ENCODE measurements around the gene PRR20G.

The PRR20G gene

DNA sequence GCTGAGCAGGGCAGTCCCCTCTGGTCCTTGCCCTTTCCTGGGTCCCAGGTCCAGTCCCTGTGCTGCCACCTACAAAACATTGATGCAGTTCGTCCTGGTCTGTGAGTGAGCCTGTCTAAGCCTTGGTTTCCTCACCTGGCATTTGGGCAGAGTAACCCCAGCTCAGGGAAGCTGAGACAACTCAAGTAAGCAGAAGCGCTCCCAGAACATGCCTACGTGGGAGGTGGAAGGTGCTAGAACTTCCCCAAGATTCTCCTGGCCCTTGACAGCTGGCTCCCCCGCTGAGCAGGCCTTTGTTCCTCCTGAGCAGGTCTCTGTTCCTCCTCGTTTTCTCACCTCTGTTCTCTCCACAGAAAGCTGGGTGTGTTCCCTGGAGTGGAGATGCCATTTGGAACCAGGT lies 30.5 kb downstream of the PRR20G start:
- Histone ChIP-seq H3K4me3 (ENCODE audit: insufficient read depth, low read depth, low read length, poor library complexity, severe bottlenecking) (no peak overlapping the region), H3K9me3 (ENCODE audit: control insufficient read depth, low read length) (no peaks in the 10 kb centered on the region), H3K27ac (ENCODE audit: insufficient read depth, low read length, poor library complexity, severe bottlenecking) (no peak overlapping the region), H3K4me1 (ENCODE audit: control insufficient read depth, insufficient read depth, low read length, poor library complexity, severe bottlenecking) (no peaks in the 10 kb centered on the region), H3K36me3 (ENCODE audit: control insufficient read depth, insufficient read depth, low read length) (no peaks in the 10 kb centered on the region), H3K27me3 (replicated peaks; ENCODE audit: control insufficient read depth, insufficient read depth, low read length, poor library complexity, severe bottlenecking) (no peaks in the 10 kb centered on the region)
- no peak for DNase-seq

DNA sequence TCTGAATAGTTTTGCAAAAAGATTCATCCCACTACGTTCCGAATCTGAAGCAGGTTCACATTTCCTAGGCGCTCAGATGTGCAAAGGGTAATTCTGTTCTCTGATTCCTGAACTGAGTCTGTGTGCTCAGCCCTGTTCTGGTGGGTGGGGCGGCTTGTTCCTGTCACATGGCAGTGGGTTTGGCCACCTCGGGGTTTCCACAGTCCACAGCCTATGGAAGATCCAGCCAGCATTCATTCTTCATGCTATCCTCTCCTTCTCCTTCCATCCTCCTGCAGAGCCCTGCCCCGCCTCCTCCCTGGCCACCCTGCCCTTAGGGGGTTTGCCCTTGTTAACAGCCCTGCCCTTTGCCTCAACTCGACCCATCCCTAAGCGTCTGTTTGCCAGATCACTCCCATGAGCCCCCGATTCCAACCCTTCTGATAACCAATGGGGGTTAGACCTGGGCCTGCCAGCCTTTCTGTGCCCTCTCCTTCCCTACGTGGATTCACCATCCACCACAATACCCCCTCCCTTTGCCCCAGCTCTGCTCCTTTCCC lies 31.0 kb downstream of the PRR20G start:
- Histone ChIP-seq H3K9me3 (ENCODE audit: control insufficient read depth, low read length) (no peaks in the 10 kb centered on the region), H3K4me1 (ENCODE audit: control insufficient read depth, insufficient read depth, low read length, poor library complexity, severe bottlenecking) (no peaks in the 10 kb centered on the region), H3K27ac (ENCODE audit: insufficient read depth, low read length, poor library complexity, severe bottlenecking) (no peak overlapping the region), H3K36me3 (ENCODE audit: control insufficient read depth, insufficient read depth, low read length) (no peaks in the 10 kb centered on the region), H3K27me3 (replicated peaks; ENCODE audit: control insufficient read depth, insufficient read depth, low read length, poor library complexity, severe bottlenecking) (no peaks in the 10 kb centered on the region), H3K4me3 (ENCODE audit: insufficient read depth, low read depth, low read length, poor library complexity, severe bottlenecking) (no peak overlapping the region)
- no peak for DNase-seq

DNA sequence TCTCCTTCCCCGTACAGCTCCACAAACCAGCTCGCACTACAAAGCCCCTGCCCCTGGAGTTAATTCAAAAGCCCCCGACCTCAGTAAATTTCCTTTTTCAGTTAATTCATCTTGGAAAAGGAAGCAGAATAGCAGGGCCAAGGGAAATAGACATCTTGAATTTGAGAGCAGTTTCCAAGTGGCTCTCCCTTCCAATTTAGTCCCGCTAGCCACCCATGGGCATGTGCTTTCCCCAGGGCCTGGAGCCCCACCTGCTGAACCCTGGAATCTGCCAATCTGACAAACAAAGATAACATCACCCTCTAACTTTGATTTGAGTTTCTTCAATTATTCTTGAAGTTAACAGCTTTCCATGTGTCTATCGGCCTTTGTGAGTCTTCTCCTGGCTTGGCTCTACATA lies 31.7 kb downstream of the PRR20G start:
- Histone ChIP-seq H3K4me3 (ENCODE audit: insufficient read depth, low read depth, low read length, poor library complexity, severe bottlenecking) (no peak overlapping the region), H3K9me3 (ENCODE audit: control insufficient read depth, low read length) (no peaks in the 10 kb centered on the region), H3K27me3 (replicated peaks; ENCODE audit: control insufficient read depth, insufficient read depth, low read length, poor library complexity, severe bottlenecking) (no peaks in the 10 kb centered on the region), H3K27ac (ENCODE audit: insufficient read depth, low read length, poor library complexity, severe bottlenecking) (no peak overlapping the region), H3K4me1 (ENCODE audit: control insufficient read depth, insufficient read depth, low read length, poor library complexity, severe bottlenecking) (no peaks in the 10 kb centered on the region), H3K36me3 (ENCODE audit: control insufficient read depth, insufficient read depth, low read length) (no peaks in the 10 kb centered on the region)
- DNase-seq: no peak

DNA sequence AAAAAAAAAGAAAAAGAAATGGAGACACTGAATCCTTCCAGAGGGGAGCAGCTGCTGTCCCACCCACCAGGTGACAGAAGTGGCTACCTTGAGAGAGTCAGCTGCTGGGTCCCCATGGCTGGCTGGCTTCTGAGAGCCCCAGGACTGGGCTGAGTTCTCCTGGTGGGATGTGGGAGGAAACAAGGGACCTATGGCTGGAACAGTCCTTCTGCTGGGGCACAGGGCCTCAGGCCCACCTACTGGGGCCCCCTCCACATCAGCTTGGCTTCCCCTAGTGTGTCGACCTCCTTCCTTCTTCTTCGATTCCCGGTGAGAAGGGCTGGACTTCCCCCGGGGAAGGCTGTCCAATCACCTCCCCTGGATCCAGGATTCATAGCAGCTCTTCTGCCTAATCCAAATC lies 32.3 kb downstream of the PRR20G start:
- no peak overlapping the region for H3K27ac ChIP-seq (ENCODE audit: insufficient read depth, low read length, poor library complexity, severe bottlenecking)
- no peaks in the 10 kb centered on the region for H3K36me3 ChIP-seq (ENCODE audit: control insufficient read depth, insufficient read depth, low read length)
- H3K4me1 ChIP-seq (ENCODE audit: control insufficient read depth, insufficient read depth, low read length, poor library complexity, severe bottlenecking): no peaks in the 10 kb centered on the region
- no peak overlapping the region for H3K4me3 ChIP-seq (ENCODE audit: insufficient read depth, low read depth, low read length, poor library complexity, severe bottlenecking)
- no peak for DNase-seq
- no peaks in the 10 kb centered on the region for H3K27me3 ChIP-seq (replicated peaks; ENCODE audit: control insufficient read depth, insufficient read depth, low read length, poor library complexity, severe bottlenecking)
- no peaks in the 10 kb centered on the region for H3K9me3 ChIP-seq (ENCODE audit: control insufficient read depth, low read length)

DNA sequence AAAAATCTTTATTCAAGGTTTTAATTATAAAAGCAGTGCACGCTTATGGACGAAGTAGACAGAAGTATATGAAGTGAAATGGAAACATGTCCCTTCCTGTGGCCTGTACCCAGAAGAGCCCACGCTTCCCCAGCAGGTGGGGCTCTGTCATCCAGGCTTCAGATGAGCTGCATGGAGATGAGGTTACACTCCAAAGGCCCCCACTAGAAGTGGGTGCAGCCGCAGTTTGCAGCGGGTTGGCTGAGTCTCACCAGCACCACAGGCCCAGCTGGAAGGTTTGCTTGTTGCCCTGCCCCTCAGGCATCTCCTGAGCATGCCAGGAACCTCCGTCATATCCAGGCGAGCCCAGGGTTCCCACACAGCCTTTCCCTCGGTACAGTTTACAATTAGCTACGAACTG lies 33.1 kb downstream of the PRR20G start:
- no peaks in the 10 kb centered on the region for H3K9me3 ChIP-seq (ENCODE audit: control insufficient read depth, low read length)
- DNase-seq: no peak
- H3K27ac ChIP-seq (ENCODE audit: insufficient read depth, low read length, poor library complexity, severe bottlenecking): no peak overlapping the region
- H3K36me3 ChIP-seq (ENCODE audit: control insufficient read depth, insufficient read depth, low read length): no peaks in the 10 kb centered on the region
- no peak overlapping the region for H3K4me3 ChIP-seq (ENCODE audit: insufficient read depth, low read depth, low read length, poor library complexity, severe bottlenecking)
- no peaks in the 10 kb centered on the region for H3K27me3 ChIP-seq (replicated peaks; ENCODE audit: control insufficient read depth, insufficient read depth, low read length, poor library complexity, severe bottlenecking)
- H3K4me1 ChIP-seq (ENCODE audit: control insufficient read depth, insufficient read depth, low read length, poor library complexity, severe bottlenecking): no peaks in the 10 kb centered on the region

DNA sequence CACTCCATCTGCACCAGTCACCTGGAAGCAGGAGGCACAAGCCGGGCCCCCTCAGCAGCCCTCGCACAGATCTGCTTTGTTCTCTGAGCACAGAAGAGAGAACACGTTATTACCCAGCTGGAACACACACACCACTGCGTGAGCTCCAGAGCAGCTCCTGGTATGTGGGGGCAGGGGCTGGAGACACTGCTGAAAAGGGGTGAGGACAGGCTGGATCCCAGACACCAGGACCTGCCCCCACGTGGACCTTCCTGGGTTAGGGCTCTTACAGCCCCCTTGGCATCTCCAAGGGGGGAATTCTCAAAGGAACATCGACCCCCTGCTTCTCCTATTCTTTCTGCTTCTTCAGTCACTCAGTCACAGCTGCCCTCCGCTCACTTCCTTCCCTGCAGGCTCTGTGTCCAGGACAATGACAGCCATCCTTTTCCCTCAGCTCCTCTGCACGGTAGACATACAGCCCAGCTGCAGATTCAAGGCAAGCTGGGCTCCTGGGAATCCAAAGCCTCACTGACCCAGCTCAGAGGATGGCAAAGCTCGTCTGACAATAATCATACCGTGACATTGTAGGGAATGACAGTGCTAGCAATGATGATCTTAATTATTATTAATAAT lies 33.7 kb downstream of the PRR20G start:
- DNase-seq: no peak
- Histone ChIP-seq H3K27me3 (replicated peaks; ENCODE audit: control insufficient read depth, insufficient read depth, low read length, poor library complexity, severe bottlenecking) (no peaks in the 10 kb centered on the region), H3K9me3 (ENCODE audit: control insufficient read depth, low read length) (no peaks in the 10 kb centered on the region), H3K36me3 (ENCODE audit: control insufficient read depth, insufficient read depth, low read length) (no peaks in the 10 kb centered on the region), H3K4me1 (ENCODE audit: control insufficient read depth, insufficient read depth, low read length, poor library complexity, severe bottlenecking) (no peaks in the 10 kb centered on the region), H3K27ac (ENCODE audit: insufficient read depth, low read length, poor library complexity, severe bottlenecking) (no peak overlapping the region), H3K4me3 (ENCODE audit: insufficient read depth, low read depth, low read length, poor library complexity, severe bottlenecking) (no peak overlapping the region)

DNA sequence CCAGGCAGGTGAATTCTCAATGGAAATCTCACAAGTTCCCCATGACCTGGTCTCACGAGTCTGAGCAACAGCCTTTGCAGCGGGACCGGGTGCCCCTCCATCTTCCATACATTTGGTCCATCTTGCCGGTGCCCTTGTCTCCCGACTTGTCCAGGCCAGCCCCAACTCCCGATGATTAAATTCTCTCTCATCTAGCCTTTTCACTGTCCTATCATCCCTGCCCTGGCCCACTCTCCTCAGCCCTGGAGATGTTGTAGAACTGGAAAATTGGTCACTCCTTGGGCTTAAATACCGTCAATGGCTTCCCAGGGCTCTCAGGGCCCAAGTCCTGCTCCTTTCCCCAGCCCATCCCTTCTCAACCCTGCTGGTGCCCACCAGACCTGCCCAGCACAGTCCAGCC lies 34.4 kb downstream of the PRR20G start:
- no peak for DNase-seq
- Histone ChIP-seq H3K27me3 (replicated peaks; ENCODE audit: control insufficient read depth, insufficient read depth, low read length, poor library complexity, severe bottlenecking) (no peaks in the 10 kb centered on the region), H3K27ac (ENCODE audit: insufficient read depth, low read length, poor library complexity, severe bottlenecking) (no peak overlapping the region), H3K9me3 (ENCODE audit: control insufficient read depth, low read length) (no peaks in the 10 kb centered on the region), H3K36me3 (ENCODE audit: control insufficient read depth, insufficient read depth, low read length) (no peaks in the 10 kb centered on the region), H3K4me3 (ENCODE audit: insufficient read depth, low read depth, low read length, poor library complexity, severe bottlenecking) (no peak overlapping the region), H3K4me1 (ENCODE audit: control insufficient read depth, insufficient read depth, low read length, poor library complexity, severe bottlenecking) (no peaks in the 10 kb centered on the region)

DNA sequence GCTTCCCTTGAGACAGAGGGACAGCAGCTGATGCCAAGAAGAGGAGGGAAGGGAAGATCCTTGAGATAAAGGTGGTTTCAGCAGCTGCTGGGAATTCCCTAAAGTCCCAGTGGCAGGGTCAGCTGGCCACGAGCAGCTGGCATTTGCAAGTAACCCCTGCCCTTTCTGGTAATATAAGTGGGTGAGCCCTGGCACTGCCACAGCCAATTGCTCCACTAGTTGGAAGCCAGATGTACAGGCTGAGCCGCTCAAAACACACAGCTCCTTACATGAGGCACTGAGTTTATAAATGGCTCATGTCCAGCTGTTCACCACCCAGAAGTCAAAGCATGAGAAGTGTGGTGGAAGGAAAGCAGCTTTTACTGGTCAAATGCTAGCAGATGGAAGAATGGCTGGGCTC lies 35.4 kb downstream of the PRR20G start:
- Histone ChIP-seq H3K27ac (ENCODE audit: insufficient read depth, low read length, poor library complexity, severe bottlenecking) (no peak overlapping the region), H3K4me3 (ENCODE audit: insufficient read depth, low read depth, low read length, poor library complexity, severe bottlenecking) (no peak overlapping the region), H3K4me1 (ENCODE audit: control insufficient read depth, insufficient read depth, low read length, poor library complexity, severe bottlenecking) (no peaks in the 10 kb centered on the region), H3K9me3 (ENCODE audit: control insufficient read depth, low read length) (peaks cover 5% of the 10 kb centered on the region), H3K36me3 (ENCODE audit: control insufficient read depth, insufficient read depth, low read length) (no peaks in the 10 kb centered on the region), H3K27me3 (replicated peaks; ENCODE audit: control insufficient read depth, insufficient read depth, low read length, poor library complexity, severe bottlenecking) (no peaks in the 10 kb centered on the region)
- DNase-seq: no peak

DNA sequence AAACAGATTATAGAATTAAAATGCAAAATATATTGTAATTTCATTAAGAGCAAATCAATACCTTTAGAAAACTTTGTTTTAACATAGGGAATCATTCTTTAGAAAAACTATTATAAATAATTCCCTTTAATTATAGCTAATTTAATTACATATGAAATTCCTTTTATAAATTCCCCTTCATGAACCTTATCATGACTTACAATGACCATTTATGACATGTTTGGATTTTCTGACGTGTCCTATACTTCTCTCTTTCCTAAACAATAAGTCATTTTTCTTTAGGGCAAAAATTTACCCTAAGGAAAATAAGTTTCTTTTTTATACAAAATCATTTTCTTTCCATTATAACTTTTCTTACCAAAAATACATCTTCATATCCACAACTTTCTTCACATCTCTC lies 37.8 kb downstream of the PRR20G start:
- no peak overlapping the region for H3K4me3 ChIP-seq (ENCODE audit: insufficient read depth, low read depth, low read length, poor library complexity, severe bottlenecking)
- peaks cover 10% of the 10 kb centered on the region for H3K9me3 ChIP-seq (ENCODE audit: control insufficient read depth, low read length)
- H3K36me3 ChIP-seq (ENCODE audit: control insufficient read depth, insufficient read depth, low read length): no peaks in the 10 kb centered on the region
- H3K27ac ChIP-seq (ENCODE audit: insufficient read depth, low read length, poor library complexity, severe bottlenecking): no peak overlapping the region
- H3K27me3 ChIP-seq (replicated peaks; ENCODE audit: control insufficient read depth, insufficient read depth, low read length, poor library complexity, severe bottlenecking): no peaks in the 10 kb centered on the region
- no peak for DNase-seq
- H3K4me1 ChIP-seq (ENCODE audit: control insufficient read depth, insufficient read depth, low read length, poor library complexity, severe bottlenecking): no peaks in the 10 kb centered on the region

DNA sequence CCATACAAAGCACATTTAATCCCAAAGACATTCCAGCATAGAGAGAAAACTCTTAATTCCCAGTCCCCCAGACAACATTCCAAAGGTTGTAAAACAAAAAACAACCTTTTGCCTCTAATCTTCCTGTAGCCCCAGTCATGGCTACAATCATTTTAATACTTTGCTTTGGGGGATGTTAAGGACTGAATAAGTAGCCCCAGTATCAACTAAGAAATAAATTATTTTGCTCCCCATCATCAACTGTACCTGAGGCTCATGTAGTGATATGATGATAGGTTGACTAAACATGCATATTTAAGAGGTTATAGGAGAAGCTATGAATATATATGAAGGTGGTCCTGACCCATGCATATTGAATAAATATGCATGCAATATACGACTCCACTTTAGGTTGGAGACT lies 40.6 kb downstream of the PRR20G start:
- Histone ChIP-seq H3K36me3 (ENCODE audit: control insufficient read depth, insufficient read depth, low read length) (no peaks in the 10 kb centered on the region), H3K27ac (ENCODE audit: insufficient read depth, low read length, poor library complexity, severe bottlenecking) (no peak overlapping the region), H3K4me1 (ENCODE audit: control insufficient read depth, insufficient read depth, low read length, poor library complexity, severe bottlenecking) (no peaks in the 10 kb centered on the region), H3K9me3 (ENCODE audit: control insufficient read depth, low read length) (peaks cover 10% of the 10 kb centered on the region), H3K4me3 (ENCODE audit: insufficient read depth, low read depth, low read length, poor library complexity, severe bottlenecking) (no peak overlapping the region), H3K27me3 (replicated peaks; ENCODE audit: control insufficient read depth, insufficient read depth, low read length, poor library complexity, severe bottlenecking) (no peaks in the 10 kb centered on the region)
- no peak for DNase-seq

All from effector memory CD4-positive, alpha-beta T cell (primary cell).